Large intestine (tissue), 3 donors: Measurements from ENCODE around the gene PCDHGA6. TPM values are rescaled to one million over a fixed set of nuclear protein-coding genes. Genes with fewer than 3 reads are reported as not detected.

Experiments
- DNase-seq, 2 donors: peaks; one replicate each; pipeline versions ENCODE4 v3.0.0 to v3.0.0-alpha.2; 2013
- H3K27ac ChIP-seq: one replicate; pipeline ENCODE4 v1.5.1; 2013; ENCODE audit warnings: low read length
- H3K27me3 ChIP-seq: 2 replicates; pipeline ENCODE4 v1.6.1; 2013; ENCODE audit warnings: low read length; ENCODE audit not compliant: control insufficient read depth, insufficient read depth
- H3K36me3 ChIP-seq: 2 replicates; pipeline ENCODE4 v1.6.1; 2013; ENCODE audit warnings: low read length; ENCODE audit not compliant: control insufficient read depth, insufficient read depth
- H3K4me1 ChIP-seq: one replicate; pipeline ENCODE4 v1.6.1; 2013; ENCODE audit warnings: low read length; ENCODE audit not compliant: control insufficient read depth, insufficient read depth
- H3K4me3 ChIP-seq: one replicate; pipeline ENCODE4 v1.5.1; 2013; ENCODE audit warnings: low read length
- H3K9me3 ChIP-seq: one replicate; pipeline ENCODE4 v1.6.1; 2013; ENCODE audit warnings: mild to moderate bottlenecking, low read depth, low read length, moderate library complexity; ENCODE audit not compliant: control insufficient read depth
- WGBS: methylation state at CpG from one replicate; pipeline ENCODE4 v1.1.5; 2013; ENCODE audit warnings: low lambda C conversion rate; ENCODE audit not compliant: insufficient coverage; 5-methylcytosine and 5-hydroxymethylcytosine counted together
- polyA plus RNA-seq: library from polyadenylated mRNA; unstranded; fragments of 120-200 nt; gene quantifications from one replicate; pipeline ENCODE4 v1.2.1, GENCODE V29; 2013

The PCDHGA6 gene
- polyA plus RNA-seq, 1 donor: 1.9 TPM

- Histone ChIP-seq H3K4me1 (no peaks in the 10 kb centered on the region), H3K27me3 (peaks cover 45% of the 10 kb centered on the region), H3K9me3 (peaks cover 42% of the 10 kb centered on the region), H3K27ac (no peak within 1 kb of the TSS), H3K36me3 (no peaks in the 10 kb centered on the region), H3K4me3 (no peak within 1 kb of the TSS)
- no peak for DNase-seq
- WGBS: no CpG with 5 or more reads among the region's 24 CpGs
Measured at GRCh38 chr5:141359790-141360426, 13.8 kb upstream of the PCDHGA6 start, which contains the start of gene PCDHGB2. PCDHGB2 (plus strand) TSS chr5:141359994; CDS start chr5:141360136, 142 bp downstream.

GRCh38 chr5:141360685-141361084, 13.0 kb upstream of the PCDHGA6 start:
- peaks cover 47% of the 10 kb centered on the region for H3K27me3 ChIP-seq

GRCh38 chr5:141362719-141363118, 11.0 kb upstream of the PCDHGA6 start:
- peaks cover 52% of the 10 kb centered on the region for H3K27me3 ChIP-seq
- no peak overlapping the region for H3K4me3 ChIP-seq
- H3K9me3 ChIP-seq: peaks cover 41% of the 10 kb centered on the region
- H3K27ac ChIP-seq: no peak overlapping the region
- H3K4me1 ChIP-seq: no peaks in the 10 kb centered on the region
- DNase-seq: no peak
- no peaks in the 10 kb centered on the region for H3K36me3 ChIP-seq

More at GRCh38 chr5:141360685-141361084, 13.0 kb upstream of the PCDHGA6 start:
- H3K4me1 ChIP-seq: no peaks in the 10 kb centered on the region
- no peak overlapping the region for H3K27ac ChIP-seq
- no peak for DNase-seq
- 10% methylated on average over 2 of the region's 15 CpGs for WGBS
- H3K9me3 ChIP-seq: peaks cover 42% of the 10 kb centered on the region
- H3K4me3 ChIP-seq: no peak overlapping the region
- no peaks in the 10 kb centered on the region for H3K36me3 ChIP-seq

DNA sequence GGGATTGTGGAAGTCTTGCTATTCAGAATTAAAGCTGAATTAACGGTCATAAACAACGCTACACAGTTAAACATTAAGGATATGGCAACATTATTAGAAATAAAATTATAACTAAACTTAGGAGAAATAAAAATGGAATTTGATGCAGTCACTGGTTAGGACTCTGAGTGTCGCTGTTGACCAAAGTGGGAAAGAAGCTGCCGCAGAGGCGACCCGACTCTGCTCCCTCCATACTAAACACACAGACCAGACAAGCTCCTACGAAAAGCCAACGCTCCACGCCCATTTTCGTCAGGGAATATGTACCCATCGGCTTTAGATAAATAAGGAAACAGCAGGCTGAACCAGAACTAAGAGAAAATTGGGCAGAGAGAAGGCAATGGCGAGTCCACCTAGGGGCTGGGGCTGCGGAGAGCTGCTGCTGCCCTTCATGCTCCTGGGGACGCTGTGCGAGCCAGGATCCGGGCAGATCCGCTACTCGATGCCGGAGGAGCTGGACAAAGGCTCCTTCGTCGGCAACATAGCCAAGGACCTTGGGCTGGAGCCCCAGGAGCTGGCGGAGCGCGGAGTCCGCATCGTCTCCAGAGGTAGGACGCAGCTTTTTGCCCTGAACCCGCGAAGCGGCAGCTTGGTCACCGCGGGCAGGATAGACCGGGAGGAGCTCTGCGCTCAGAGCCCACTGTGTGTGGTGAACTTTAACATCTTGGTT, 9.6 kb upstream of the PCDHGA6 start, which contains the start of gene PCDHGA5:
Gene PCDHGA5 (plus strand): TSS at position 211 of the 709 bp plus-strand sequence. CDS start 169 bp downstream, at position 380.
- H3K36me3 ChIP-seq: no peaks in the 10 kb centered on the region
- no peak for DNase-seq
- no peak within 1 kb of the TSS for H3K4me3 ChIP-seq
- no peak within 1 kb of the TSS for H3K27ac ChIP-seq
- WGBS: 40% methylated on average over 2 of the region's 34 CpGs
- peaks cover 52% of the 10 kb centered on the region for H3K27me3 ChIP-seq
- no peaks in the 10 kb centered on the region for H3K4me1 ChIP-seq
- H3K9me3 ChIP-seq: peaks cover 43% of the 10 kb centered on the region

- Histone ChIP-seq H3K4me3 (no peak overlapping the region), H3K27me3 (peaks cover 52% of the 10 kb centered on the region), H3K4me1 (no peaks in the 10 kb centered on the region), H3K9me3 (peaks cover 37% of the 10 kb centered on the region), H3K36me3 (no peaks in the 10 kb centered on the region), H3K27ac (no peak overlapping the region)
- no peak for DNase-seq
- 59% methylated on average over 3 of the region's 46 CpGs for WGBS
Measured at GRCh38 chr5:141366016-141366896, 7.4 kb upstream of the PCDHGA6 start.

DNA sequence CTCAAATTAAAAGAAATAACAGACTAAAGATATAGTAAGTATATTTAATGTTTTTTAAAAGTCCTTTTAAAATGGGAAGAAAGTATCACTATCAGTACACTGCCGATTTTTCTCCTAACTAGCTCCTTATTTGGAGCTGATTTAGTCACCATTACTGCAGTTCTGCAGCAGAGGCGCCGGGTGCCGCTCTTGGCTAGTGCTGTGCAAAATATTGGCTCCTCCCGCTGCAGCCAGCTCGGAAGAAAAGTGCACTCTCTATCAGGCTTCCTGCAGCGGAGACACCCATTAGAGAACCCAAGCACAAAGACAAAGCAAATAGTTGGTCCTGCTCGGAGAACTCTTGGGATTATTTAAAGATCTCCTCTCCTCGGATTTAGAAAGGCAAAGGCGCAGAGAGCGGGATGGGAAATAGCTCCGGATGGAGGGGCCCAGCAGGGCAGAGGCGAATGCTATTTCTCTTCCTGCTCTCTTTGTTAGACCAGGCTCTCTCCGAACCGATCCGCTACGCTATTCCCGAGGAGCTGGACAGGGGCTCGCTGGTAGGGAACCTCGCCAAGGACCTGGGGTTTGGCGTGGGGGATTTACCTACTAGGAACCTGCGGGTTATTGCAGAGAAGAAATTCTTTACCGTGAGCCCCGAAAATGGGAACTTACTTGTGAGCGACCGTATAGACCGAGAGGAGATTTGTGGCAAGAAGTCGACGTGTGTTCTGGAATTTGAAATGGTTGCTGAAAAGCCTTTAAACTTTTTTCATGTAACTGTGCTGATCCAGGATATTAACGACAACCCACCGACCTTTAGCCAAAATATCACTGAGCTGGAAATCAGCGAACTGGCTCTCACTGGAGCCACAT, 3.5 kb upstream of the PCDHGA6 start, which contains the start of gene PCDHGB3:
Gene PCDHGB3 (plus strand): TSS at position 249 of the 855 bp plus-strand sequence. CDS start 153 bp downstream, at position 402.
- H3K27ac ChIP-seq: no peak within 1 kb of the TSS
- H3K36me3 ChIP-seq: no peaks in the 10 kb centered on the region
- 50% methylated on average over 1 of the region's 32 CpGs for WGBS
- peaks cover 40% of the 10 kb centered on the region for H3K9me3 ChIP-seq
- no peaks in the 10 kb centered on the region for H3K4me1 ChIP-seq
- no peak for DNase-seq
- H3K27me3 ChIP-seq: peaks cover 59% of the 10 kb centered on the region
- H3K4me3 ChIP-seq: no peak within 1 kb of the TSS

DNA sequence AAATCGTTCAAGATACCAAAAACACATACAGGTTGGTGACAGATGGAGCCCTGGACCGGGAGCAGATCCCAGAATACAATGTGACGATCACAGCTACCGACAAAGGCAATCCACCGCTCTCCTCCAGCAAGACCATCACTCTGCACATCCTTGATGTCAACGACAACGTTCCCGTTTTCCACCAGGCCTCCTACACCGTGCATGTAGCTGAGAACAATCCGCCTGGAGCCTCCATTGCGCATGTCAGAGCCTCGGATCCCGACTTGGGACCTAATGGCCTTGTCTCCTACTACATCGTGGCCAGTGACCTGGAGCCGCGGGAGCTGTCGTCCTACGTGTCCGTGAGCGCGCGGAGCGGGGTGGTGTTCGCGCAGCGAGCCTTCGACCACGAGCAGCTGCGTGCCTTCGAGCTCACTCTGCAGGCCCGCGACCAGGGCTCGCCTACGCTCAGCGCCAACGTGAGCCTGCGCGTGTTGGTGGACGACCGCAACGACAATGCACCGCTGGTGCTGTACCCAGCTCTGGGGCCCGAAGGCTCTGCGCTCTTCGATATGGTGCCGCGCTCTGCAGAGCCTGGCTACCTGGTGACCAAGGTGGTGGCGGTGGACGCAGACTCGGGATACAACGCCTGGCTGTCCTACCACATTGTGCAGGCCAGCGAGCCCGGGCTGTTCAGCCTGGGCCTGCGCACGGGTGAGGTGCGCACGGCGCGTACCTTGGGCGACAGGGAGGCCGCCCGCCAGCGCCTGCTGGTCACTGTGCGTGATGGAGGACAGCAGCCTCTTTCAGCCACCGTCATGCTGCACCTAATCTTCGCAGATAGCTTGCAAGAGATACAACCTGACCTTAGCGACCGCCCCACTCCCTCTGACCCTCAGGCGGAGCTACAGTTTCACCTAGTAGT, 1.9 kb upstream of the PCDHGA6 start:
- Histone ChIP-seq H3K4me1 (no peaks in the 10 kb centered on the region), H3K9me3 (peaks cover 37% of the 10 kb centered on the region), H3K27me3 (peaks cover 45% of the 10 kb centered on the region), H3K4me3 (no peak overlapping the region), H3K36me3 (no peaks in the 10 kb centered on the region), H3K27ac (no peak overlapping the region)
- no peak for DNase-seq
- no CpG with 5 or more reads among the region's 69 CpGs for WGBS

- DNase-seq: no peak
- no CpG with 5 or more reads among the region's 14 CpGs for WGBS
- Histone ChIP-seq H3K27ac (no peak overlapping the region), H3K27me3 (peaks cover 45% of the 10 kb centered on the region), H3K4me1 (no peaks in the 10 kb centered on the region), H3K9me3 (peaks cover 34% of the 10 kb centered on the region), H3K4me3 (no peak overlapping the region), H3K36me3 (no peaks in the 10 kb centered on the region)
Measured at GRCh38 chr5:141374627-141375026, 936 bp downstream of the PCDHGA6 start.
